Measurements from ENCODE around the gene TOR2A. TPM values are rescaled to one million over a fixed set of nuclear protein-coding genes. Genes with fewer than 3 reads are reported as not detected.

TOR2A gene
- polyA plus RNA-seq, 1 experiment = 4.9 TPM

DNA sequence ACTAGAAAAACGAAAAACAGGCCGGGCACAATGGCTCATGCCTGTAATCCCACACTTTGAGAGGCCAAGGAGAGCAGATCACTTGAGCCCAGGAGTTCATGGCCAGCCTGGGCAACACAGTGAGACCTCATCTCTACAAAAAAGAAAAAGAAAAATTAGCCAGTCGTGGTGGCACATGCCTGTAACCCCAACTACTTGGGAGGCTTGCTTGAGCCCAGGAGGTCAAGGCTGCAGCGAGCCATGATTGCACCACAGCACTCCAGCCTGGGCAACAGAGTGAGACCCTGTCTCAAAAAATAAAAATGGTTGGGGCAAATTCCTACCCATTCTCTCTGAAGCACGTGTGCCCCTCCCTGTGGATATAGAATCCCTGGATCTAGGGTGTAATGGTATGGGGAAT, 36.7 kb downstream of the TOR2A start:
- Histone ChIP-seq H3K4me3 (ENCODE audit: low read depth, low read length) (no peak overlapping the region), H3K27ac (ENCODE audit: low read depth, low read length) (no peak overlapping the region), H3K27me3 (ENCODE audit: control insufficient read depth, insufficient read depth, low read length) (no peaks in the 10 kb centered on the region), H3K9me3 (ENCODE audit: control insufficient read depth, insufficient read depth, low read length) (peaks cover 4% of the 10 kb centered on the region; the same call in 1 of the 2 replicates)
- TF ChIP-seq, protein P1, sequence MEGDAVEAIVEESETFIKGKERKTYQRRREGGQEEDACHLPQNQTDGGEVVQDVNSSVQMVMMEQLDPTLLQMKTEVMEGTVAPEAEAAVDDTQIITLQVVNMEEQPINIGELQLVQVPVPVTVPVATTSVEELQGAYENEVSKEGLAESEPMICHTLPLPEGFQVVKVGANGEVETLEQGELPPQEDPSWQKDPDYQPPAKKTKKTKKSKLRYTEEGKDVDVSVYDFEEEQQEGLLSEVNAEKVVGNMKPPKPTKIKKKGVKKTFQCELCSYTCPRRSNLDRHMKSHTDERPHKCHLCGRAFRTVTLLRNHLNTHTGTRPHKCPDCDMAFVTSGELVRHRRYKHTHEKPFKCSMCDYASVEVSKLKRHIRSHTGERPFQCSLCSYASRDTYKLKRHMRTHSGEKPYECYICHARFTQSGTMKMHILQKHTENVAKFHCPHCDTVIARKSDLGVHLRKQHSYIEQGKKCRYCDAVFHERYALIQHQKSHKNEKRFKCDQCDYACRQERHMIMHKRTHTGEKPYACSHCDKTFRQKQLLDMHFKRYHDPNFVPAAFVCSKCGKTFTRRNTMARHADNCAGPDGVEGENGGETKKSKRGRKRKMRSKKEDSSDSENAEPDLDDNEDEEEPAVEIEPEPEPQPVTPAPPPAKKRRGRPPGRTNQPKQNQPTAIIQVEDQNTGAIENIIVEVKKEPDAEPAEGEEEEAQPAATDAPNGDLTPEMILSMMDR (IDR thresholded peaks at IDR 0.05; ENCODE audit: low read depth, low read length) = no peak
- POLR2A ChIA-PET = no interaction called here
- CTCF ChIA-PET = no interaction called here
- no peak for DNase-seq (ENCODE audit: low read depth, low spot score)

DNA sequence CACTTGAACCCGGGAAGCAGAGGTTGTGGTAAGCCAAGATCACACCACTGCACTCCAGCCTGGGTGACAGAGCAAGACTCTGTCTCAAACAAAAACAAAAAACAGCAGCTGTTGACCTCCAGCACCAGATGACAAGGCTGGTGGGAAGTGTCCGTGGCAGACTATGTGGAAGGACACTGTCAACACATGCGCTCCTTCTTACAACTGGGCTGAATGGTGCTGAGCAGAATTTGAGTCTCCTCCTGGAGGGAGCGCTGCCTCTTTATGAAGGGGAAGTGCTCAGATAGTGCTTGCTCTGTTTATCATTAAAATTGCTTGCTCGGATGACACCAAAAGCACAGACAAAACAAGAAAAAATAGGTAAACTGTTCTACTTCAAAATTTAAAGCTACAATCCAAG, 37.5 kb downstream of the TOR2A start:
- POLR2A ChIA-PET = no interaction called here

DNA sequence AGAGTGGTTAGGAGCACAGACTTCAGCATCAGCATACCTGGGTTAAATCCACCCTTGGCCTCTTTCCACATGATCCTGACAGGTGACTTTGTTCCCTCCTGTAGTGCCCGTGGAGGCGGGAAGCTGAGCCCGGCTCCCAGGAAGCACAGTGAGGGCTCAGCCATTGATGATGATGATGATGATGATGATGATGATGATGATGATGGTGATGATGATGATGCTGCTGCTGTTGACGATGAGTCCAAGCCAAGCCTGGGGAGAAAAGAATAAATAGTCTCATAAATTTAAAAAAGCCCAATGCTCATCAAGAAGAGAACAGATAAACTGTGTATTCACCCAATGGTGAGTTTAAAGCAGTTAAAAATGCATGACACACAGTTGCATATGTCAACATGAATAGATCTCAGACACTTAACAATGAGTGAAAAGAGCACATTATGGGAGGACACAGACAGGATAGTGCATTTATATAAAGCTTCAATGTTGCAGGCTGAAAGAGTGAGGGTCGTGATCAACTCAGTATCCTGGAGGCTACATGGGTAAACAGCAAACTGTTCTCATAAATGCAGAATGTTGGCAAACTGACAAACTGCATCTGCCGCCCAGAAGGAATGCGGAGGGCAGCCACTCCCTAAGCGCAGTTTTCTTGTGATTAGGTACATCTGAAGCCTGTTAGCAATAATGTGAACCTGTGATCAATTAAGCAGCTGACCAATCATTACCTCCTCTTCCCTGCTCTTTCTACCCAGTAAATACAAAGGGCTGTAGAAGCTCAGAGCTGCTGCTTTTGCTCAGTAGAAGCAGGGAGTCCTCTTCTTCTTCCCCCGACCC, 40.0 kb downstream of the TOR2A start:
- TF ChIP-seq, protein P1 (IDR thresholded peaks at IDR 0.05; ENCODE audit: low read depth, low read length) = no peak
- no peak for DNase-seq (ENCODE audit: low read depth, low spot score)
- no peak overlapping the region for H3K27ac ChIP-seq (ENCODE audit: low read depth, low read length)
- peaks cover 4% of the 10 kb centered on the region; the same call in 1 of the 2 replicates for H3K9me3 ChIP-seq (ENCODE audit: control insufficient read depth, insufficient read depth, low read length)
- no peaks in the 10 kb centered on the region for H3K27me3 ChIP-seq (ENCODE audit: control insufficient read depth, insufficient read depth, low read length)
- ChIA-PET POLR2A (no interaction called here), CTCF (no interaction called here)
- no peak overlapping the region for H3K4me3 ChIP-seq (ENCODE audit: low read depth, low read length)

More for the DNA sequence above, 37.5 kb downstream of the TOR2A start:
- TF ChIP-seq, protein P1 (IDR thresholded peaks at IDR 0.05; ENCODE audit: low read depth, low read length) = no peak
- H3K27me3 ChIP-seq (ENCODE audit: control insufficient read depth, insufficient read depth, low read length) = no peaks in the 10 kb centered on the region
- H3K9me3 ChIP-seq (ENCODE audit: control insufficient read depth, insufficient read depth, low read length) = peaks cover 4% of the 10 kb centered on the region; the same call in 1 of the 2 replicates
- H3K4me3 ChIP-seq (ENCODE audit: low read depth, low read length) = no peak overlapping the region
- CTCF ChIA-PET = no interaction called here
- H3K27ac ChIP-seq (ENCODE audit: low read depth, low read length) = no peak overlapping the region
- no peak for DNase-seq (ENCODE audit: low read depth, low spot score)

DNA sequence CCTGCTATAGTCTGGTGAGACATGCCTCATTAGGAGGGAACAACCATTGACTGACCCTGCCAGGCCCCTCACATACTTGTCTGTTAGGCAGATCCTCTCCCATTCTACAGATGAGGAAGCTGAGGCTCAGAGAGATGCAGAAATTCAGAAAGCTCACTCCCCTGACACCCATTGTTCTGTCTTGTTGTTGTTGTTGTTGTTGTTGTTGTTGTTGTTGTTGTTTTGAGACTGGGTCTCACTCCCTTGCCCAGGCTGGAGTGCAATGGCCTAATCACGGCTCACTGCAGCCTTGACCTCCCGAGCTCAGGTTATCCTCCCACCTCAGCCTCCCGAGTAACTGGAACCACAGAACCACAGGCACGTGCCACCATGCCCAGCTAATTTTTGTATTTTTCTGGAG, 41.4 kb downstream of the TOR2A start:
- Histone ChIP-seq H3K4me3 (ENCODE audit: low read depth, low read length) (no peak overlapping the region), H3K9me3 (ENCODE audit: control insufficient read depth, insufficient read depth, low read length) (no peaks in the 10 kb centered on the region), H3K27me3 (ENCODE audit: control insufficient read depth, insufficient read depth, low read length) (no peaks in the 10 kb centered on the region), H3K27ac (ENCODE audit: low read depth, low read length) (no peak overlapping the region)
- ChIA-PET POLR2A (no interaction called here), CTCF (interaction anchor here (1.5 kb wide), 1 partner anchor 41 kb away, joined by 4 read pairs; the partner anchor contains the start of gene TOR2A)
- TF ChIP-seq, protein P1 (IDR thresholded peaks at IDR 0.05; ENCODE audit: low read depth, low read length) = no peak
- no peak for DNase-seq (ENCODE audit: low read depth, low spot score)

DNA sequence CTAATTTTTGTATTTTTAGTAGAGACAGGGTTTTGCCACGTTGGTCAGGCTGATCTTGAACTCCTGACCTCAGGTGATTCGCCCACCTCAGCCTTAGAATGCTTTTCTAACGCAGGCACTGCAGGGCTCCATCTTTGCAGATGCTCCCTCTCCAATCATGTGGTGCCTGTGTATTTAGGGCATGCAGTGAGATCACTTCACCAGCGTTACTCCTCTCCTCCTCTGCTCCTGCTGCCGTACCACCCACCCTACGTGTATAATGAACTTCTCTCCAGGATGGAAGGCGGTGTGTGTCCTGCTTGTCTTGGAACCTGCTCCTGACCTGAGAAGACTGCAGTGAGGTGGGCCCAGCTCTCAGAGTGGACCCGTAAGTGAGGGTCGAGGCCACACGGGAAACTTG, 42.0 kb downstream of the TOR2A start:
- Histone ChIP-seq H3K9me3 (ENCODE audit: control insufficient read depth, insufficient read depth, low read length) (no peaks in the 10 kb centered on the region), H3K4me3 (ENCODE audit: low read depth, low read length) (no peak overlapping the region), H3K27me3 (ENCODE audit: control insufficient read depth, insufficient read depth, low read length) (no peaks in the 10 kb centered on the region), H3K27ac (ENCODE audit: low read depth, low read length) (no peak overlapping the region)
- TF ChIP-seq, protein P1 (IDR thresholded peaks at IDR 0.05; ENCODE audit: low read depth, low read length) = no peak
- ChIA-PET POLR2A (no interaction called here), CTCF (interaction anchor here (1.5 kb wide), 1 partner anchor 42 kb away, joined by 4 read pairs; the partner anchor contains the start of gene TOR2A)
- DNase-seq (ENCODE audit: low read depth, low spot score) = no peak

Measured in AG04450 (cell line).